ELF-1 (cell line): ENCODE measurements around the gene UBAC1.

Experiments
- DNase-seq: peaks from one replicate; pipeline ENCODE4 v3.0.0-alpha.2; 2016; ENCODE audit warnings: low read depth, low spot score

The UBAC1 gene

DNA sequence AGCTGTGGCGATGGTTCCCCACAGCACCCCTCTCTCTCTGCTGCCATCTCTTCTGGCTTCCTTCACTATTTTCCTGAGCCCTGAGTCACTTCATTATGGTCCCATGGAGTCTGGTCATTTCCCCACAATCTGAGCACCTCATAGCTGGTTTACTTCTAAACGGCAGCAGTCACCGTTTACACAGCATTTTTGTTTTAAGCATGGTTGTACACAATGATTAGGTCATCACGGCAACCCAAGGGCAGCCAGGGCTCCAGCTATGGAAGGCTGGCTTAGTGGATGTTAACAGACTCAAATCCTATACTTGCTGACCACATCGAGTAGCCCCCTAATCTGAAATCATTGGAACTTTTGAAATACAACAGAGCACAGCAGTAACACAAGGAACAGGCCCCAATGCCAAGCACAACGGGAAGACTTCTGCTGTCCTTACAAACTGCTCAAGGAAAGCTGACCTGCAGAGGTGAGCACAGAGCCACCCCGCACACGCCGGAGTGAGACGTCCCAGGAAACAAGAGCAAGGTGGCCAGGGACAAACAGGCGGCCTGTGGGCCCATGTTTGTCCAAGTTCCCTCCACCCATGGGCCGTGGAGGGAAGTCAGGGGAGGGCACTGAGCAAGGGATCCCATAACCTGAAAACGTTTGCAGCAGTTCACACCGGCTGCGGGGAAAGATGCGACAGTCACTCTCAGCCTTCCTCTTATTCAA lies 76.7 kb downstream of the UBAC1 start:
- DNase-seq, result no peak

DNA sequence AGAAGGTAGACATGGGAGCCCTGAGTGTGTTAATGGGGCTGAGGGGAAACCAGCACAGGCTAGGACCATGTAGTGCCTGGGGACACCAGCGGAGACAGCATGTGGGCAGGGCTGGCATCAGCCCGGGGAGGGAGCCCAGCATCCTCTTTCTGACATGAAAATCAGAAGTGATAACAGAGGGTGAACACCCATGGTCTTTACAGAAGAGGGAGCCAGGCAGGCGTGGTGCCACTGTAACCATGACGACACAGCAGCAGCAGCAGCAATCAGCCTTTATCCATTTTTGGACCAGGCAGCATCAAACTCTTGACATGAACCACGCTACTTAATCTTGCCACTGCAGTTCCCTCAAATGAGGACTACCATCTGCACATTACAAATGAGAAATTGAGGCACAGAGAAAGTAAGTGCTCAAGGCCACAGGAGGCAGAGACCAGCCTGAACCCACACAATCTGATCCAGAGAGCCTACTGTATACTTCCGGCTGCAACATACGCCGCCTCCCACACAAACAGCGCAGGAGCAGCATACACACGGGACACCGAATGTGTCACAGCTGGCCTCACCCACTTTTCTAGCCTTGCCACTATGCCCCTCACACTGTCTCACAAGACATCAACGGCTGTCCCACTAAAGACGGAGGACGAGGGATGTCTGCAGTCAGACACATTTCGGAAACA lies 77.6 kb downstream of the UBAC1 start:
- no peak for DNase-seq
